Sigmoid colon (tissue), 4 donors: ENCODE data around the gene PDS5A.

ENCODE experiments used
- POLR2AphosphoS5 ChIP-seq, 4 donors: sonication (generic); formaldehyde crosslinking; IDR thresholded peaks; one replicate each; pipeline ENCODE4 v1.6.1; 2017; ENCODE audit warnings: antibody characterized with exemption in 4 of 4
- TF ChIP-seq, protein P1 (sequence below), 4 experiments: fragments of 450-650 bp in 3 of 4; fragments of 200-600 bp in 1 of 4; IDR thresholded peaks; one replicate each; pipeline ENCODE4 v1.5.1; 2016 to 2019; ENCODE audit warnings: antibody characterized with exemption in 4 of 4, mild to moderate bottlenecking in 3 of 4, moderate library complexity in 2 of 4

DNA sequence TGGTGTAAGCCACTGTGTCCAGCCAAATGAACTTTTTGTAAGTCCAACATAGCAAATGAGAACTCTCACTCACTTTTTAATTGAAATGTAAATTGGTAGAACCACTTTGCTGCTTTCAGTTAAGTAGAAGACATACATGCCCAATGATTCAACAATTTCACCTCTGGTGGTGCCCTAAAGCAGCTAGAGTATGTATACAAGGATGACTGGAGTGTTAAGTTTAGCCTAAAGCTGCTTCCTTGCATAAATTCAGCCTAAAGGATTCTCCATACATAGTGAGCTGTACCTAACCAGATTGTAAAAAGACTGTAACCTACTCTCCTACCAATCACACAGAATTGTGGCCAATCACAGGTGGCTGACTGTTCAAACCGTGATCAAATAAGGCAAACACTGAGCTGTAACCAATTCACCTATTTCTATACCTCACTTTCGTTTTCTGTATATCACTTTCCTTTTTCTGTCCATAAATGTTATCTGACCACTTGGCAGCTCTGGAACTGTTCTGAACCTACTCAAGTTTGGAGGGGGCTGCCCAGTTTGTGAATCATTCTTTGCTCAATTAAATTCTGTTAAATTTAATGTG, 39.9 kb downstream of the PDS5A start:
- TF ChIP-seq, protein P1, sequence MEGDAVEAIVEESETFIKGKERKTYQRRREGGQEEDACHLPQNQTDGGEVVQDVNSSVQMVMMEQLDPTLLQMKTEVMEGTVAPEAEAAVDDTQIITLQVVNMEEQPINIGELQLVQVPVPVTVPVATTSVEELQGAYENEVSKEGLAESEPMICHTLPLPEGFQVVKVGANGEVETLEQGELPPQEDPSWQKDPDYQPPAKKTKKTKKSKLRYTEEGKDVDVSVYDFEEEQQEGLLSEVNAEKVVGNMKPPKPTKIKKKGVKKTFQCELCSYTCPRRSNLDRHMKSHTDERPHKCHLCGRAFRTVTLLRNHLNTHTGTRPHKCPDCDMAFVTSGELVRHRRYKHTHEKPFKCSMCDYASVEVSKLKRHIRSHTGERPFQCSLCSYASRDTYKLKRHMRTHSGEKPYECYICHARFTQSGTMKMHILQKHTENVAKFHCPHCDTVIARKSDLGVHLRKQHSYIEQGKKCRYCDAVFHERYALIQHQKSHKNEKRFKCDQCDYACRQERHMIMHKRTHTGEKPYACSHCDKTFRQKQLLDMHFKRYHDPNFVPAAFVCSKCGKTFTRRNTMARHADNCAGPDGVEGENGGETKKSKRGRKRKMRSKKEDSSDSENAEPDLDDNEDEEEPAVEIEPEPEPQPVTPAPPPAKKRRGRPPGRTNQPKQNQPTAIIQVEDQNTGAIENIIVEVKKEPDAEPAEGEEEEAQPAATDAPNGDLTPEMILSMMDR (IDR thresholded peaks at IDR 0.05) = no peak
- TF ChIP-seq POLR2AphosphoS5 (IDR thresholded peaks at IDR 0.05) = no peak
